HG03135 (cell line): ENCODE results near the gene AKT2.

Experiments
- ATAC-seq: cut with Tn5 transposase; IDR thresholded peaks from one replicate; pipeline ENCODE4 v1.9.1; 2021; ENCODE audit warnings: mild to moderate bottlenecking, moderate library complexity; ENCODE audit not compliant: unreplicated experiment

AKT2 gene

GRCh38 chr19:40238775-40239174, 46.4 kb downstream of the AKT2 start:
- no peak for ATAC-seq

- ATAC-seq, result no peak
Measured at GRCh38 chr19:40237791-40238190, 47.4 kb downstream of the AKT2 start.

GRCh38 chr19:40236366-40236765, 48.8 kb downstream of the AKT2 start:
- ATAC-seq, result no peak

- no peak for ATAC-seq
Measured at GRCh38 chr19:40236026-40236355, 49.2 kb downstream of the AKT2 start.

GRCh38 chr19:40235238-40236025, 49.7 kb downstream of the AKT2 start:
- no peak for ATAC-seq

GRCh38 chr19:40234429-40235237, 50.5 kb downstream of the AKT2 start:
- ATAC-seq, result no peak

- no peak for ATAC-seq
Measured at GRCh38 chr19:40233811-40234389, 51.2 kb downstream of the AKT2 start.

GRCh38 chr19:40232949-40233810, 52.0 kb downstream of the AKT2 start:
- no peak for ATAC-seq

- ATAC-seq, result no peak
Measured at GRCh38 chr19:40232479-40232878, 52.7 kb downstream of the AKT2 start.

GRCh38 chr19:40231544-40232424, 53.4 kb downstream of the AKT2 start:
- no peak for ATAC-seq

- ATAC-seq, result no peak
Measured at GRCh38 chr19:40231057-40231456, 54.1 kb downstream of the AKT2 start.

GRCh38 chr19:40229926-40230417, 55.2 kb downstream of the AKT2 start:
- ATAC-seq, result no peak

GRCh38 chr19:40229484-40229883, 55.7 kb downstream of the AKT2 start:
- ATAC-seq, result no peak

- ATAC-seq, result no peak
Measured at GRCh38 chr19:40228863-40229262, 56.3 kb downstream of the AKT2 start.

- ATAC-seq, result no peak
Measured at GRCh38 chr19:40228346-40228745, 56.8 kb downstream of the AKT2 start.

- ATAC-seq, result no peak
Measured at GRCh38 chr19:40225440-40226305, 59.5 kb downstream of the AKT2 start.

- no peak for ATAC-seq
Measured at GRCh38 chr19:40224342-40225150, 60.6 kb downstream of the AKT2 start.
